HEK293 (cell line): ENCODE measurements around the gene PLA2G4E.

Experiments used
- CTCF ChIP-seq: fragments of 450-650 bp; formaldehyde crosslinking; IDR thresholded peaks from 2 replicates; pipeline ENCODE4 v1.5.1; 2016; ENCODE audit warnings: missing biosample characterization, missing genetic modification characterization
- EGR2 ChIP-seq: fragments of 450-650 bp; formaldehyde crosslinking; IDR thresholded peaks from 2 replicates; pipeline ENCODE4 v1.5.1; 2016; ENCODE audit warnings: low read depth, missing biosample characterization, missing genetic modification characterization
- HOXC10 ChIP-seq: sonication (generic); formaldehyde crosslinking; IDR thresholded peaks from 2 replicates; pipeline ENCODE4 v1.8.1; 2023; ENCODE audit warnings: mild to moderate bottlenecking, missing genetic modification reagents
- TSHZ1 ChIP-seq: fragments of 450-650 bp; formaldehyde crosslinking; IDR thresholded peaks from 2 replicates; pipeline ENCODE4 v1.5.1; 2016; ENCODE audit warnings: missing biosample characterization, missing genetic modification characterization, borderline replicate concordance
- WT1 ChIP-seq: fragments of 450-650 bp; formaldehyde crosslinking; IDR thresholded peaks from 2 replicates; pipeline ENCODE4 v1.5.1; 2016; ENCODE audit warnings: missing biosample characterization, missing genetic modification characterization
- ZBTB44 ChIP-seq: fragments of 450-650 bp; IDR thresholded peaks from 2 replicates; pipeline ENCODE4 v1.5.1; 2018; ENCODE audit warnings: missing biosample characterization, mild to moderate bottlenecking, missing genetic modification characterization
- ZBTB8A ChIP-seq: fragments of 450-650 bp; formaldehyde crosslinking; IDR thresholded peaks from 2 replicates; pipeline ENCODE4 v1.5.1; 2016; ENCODE audit warnings: missing biosample characterization, missing genetic modification characterization
- ZNF292 ChIP-seq: fragments of 450-650 bp; formaldehyde crosslinking; IDR thresholded peaks from 2 replicates; pipeline ENCODE4 v1.5.1; 2016; ENCODE audit warnings: low read depth, missing biosample characterization, missing genetic modification characterization, borderline replicate concordance
- TF ChIP-seq, protein P1 (sequence below): fragments of 450-650 bp; formaldehyde crosslinking; IDR thresholded peaks from 2 replicates; pipeline ENCODE4 v1.5.1; 2016; ENCODE audit warnings: missing biosample characterization, missing genetic modification characterization, low read depth
- TF ChIP-seq, protein P2 (sequence below): fragments of 450-650 bp; formaldehyde crosslinking; IDR thresholded peaks from 2 replicates; pipeline ENCODE4 v1.5.1; 2016; ENCODE audit warnings: missing biosample characterization, missing genetic modification characterization

DNA sequence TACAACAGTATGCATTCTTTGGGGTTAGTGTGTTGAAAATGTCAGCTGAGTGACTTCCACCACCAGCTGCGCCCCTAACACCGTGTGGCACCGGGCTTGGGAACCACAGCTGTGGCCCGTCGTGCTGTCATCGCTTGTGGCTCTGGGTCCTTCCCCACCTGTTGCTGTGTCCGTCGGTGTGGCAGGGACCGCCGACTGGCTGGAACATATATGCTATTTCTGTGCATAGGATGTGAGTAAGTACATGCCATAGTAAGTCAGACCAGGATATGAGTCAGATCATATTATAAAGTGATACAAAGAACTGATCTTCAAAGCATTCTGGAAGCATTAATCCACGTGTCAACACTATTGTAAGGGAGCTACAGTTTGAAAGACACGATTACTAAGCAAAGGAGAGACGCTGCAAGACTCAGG is 80.4 kb downstream of the PLA2G4E start:
- TF ChIP-seq TSHZ1 (tag by site-specific recombination) (no peak), ZBTB8A (tag by site-specific recombination) (no peak), ZBTB44 (tag by site-specific recombination) (no peak), WT1 (tag by site-specific recombination) (no peak), HOXC10 (CRISPR knock-in tag) (no peak), ZNF292 (tag by site-specific recombination) (no peak), CTCF (tag by site-specific recombination) (no peak), EGR2 (tag by site-specific recombination) (no peak)
- TF ChIP-seq, protein P1, sequence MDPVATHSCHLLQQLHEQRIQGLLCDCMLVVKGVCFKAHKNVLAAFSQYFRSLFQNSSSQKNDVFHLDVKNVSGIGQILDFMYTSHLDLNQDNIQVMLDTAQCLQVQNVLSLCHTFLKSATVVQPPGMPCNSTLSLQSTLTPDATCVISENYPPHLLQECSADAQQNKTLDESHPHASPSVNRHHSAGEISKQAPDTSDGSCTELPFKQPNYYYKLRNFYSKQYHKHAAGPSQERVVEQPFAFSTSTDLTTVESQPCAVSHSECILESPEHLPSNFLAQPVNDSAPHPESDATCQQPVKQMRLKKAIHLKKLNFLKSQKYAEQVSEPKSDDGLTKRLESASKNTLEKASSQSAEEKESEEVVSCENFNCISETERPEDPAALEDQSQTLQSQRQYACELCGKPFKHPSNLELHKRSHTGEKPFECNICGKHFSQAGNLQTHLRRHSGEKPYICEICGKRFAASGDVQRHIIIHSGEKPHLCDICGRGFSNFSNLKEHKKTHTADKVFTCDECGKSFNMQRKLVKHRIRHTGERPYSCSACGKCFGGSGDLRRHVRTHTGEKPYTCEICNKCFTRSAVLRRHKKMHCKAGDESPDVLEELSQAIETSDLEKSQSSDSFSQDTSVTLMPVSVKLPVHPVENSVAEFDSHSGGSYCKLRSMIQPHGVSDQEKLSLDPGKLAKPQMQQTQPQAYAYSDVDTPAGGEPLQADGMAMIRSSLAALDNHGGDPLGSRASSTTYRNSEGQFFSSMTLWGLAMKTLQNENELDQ (tag by site-specific recombination) = no peak
- TF ChIP-seq, protein P2, sequence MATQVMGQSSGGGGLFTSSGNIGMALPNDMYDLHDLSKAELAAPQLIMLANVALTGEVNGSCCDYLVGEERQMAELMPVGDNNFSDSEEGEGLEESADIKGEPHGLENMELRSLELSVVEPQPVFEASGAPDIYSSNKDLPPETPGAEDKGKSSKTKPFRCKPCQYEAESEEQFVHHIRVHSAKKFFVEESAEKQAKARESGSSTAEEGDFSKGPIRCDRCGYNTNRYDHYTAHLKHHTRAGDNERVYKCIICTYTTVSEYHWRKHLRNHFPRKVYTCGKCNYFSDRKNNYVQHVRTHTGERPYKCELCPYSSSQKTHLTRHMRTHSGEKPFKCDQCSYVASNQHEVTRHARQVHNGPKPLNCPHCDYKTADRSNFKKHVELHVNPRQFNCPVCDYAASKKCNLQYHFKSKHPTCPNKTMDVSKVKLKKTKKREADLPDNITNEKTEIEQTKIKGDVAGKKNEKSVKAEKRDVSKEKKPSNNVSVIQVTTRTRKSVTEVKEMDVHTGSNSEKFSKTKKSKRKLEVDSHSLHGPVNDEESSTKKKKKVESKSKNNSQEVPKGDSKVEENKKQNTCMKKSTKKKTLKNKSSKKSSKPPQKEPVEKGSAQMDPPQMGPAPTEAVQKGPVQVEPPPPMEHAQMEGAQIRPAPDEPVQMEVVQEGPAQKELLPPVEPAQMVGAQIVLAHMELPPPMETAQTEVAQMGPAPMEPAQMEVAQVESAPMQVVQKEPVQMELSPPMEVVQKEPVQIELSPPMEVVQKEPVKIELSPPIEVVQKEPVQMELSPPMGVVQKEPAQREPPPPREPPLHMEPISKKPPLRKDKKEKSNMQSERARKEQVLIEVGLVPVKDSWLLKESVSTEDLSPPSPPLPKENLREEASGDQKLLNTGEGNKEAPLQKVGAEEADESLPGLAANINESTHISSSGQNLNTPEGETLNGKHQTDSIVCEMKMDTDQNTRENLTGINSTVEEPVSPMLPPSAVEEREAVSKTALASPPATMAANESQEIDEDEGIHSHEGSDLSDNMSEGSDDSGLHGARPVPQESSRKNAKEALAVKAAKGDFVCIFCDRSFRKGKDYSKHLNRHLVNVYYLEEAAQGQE (tag by site-specific recombination) = no peak
